Thyroid gland (tissue), 4 donors: ENCODE results near the gene PHACTR4.

Source experiments
- CTCF ChIP-seq, 6 experiments: fragments of 200-600 bp in 3 of 6; fragments of 450-650 bp in 3 of 6; sonication (generic) in 3 of 6; IDR thresholded peaks; one replicate each; pipeline ENCODE4 v1.5.1; 2016 to 2019; ENCODE audit warnings: antibody characterized with exemption in 6 of 6, mild to moderate bottlenecking in 2 of 6, inconsistent platforms in 1 of 6, moderate library complexity in 1 of 6
- POLR2A ChIP-seq, 2 donors: fragments of 450-650 bp; IDR thresholded peaks; one replicate each; pipeline ENCODE4 v1.6.1; 2017; ENCODE audit warnings: antibody characterized with exemption in 2 of 2, mild to moderate bottlenecking in 2 of 2, moderate library complexity in 1 of 2

- TF ChIP-seq CTCF (IDR thresholded peaks at IDR 0.05), result no peak
- no peak for TF ChIP-seq POLR2A (IDR thresholded peaks at IDR 0.05)
Measured at GRCh38 chr1:28535180-28535579, 165.6 kb downstream of the PHACTR4 start.
